C4-2B (cell line): ENCODE results near the gene TRIM5.

Experiments used
- CTCF ChIP-seq: fragments of 450-650 bp; conservative IDR thresholded peaks from 2 replicates; pipeline ENCODE4 v1.5.1; 2017; ENCODE audit warnings: mild to moderate bottlenecking
- ZFX ChIP-seq: fragments of 450-650 bp; IDR thresholded peaks from 2 replicates; pipeline ENCODE4 v1.6.1; 2017

GRCh38 chr11:5705688-5706087 lies 20.8 kb upstream of the TRIM5 start:
- no peak for TF ChIP-seq CTCF
- no peak for TF ChIP-seq ZFX
